OCI-LY1 (cell line): ENCODE measurements around the gene MAP4K1.
A peak's percentile ranks its signal among the peaks of the same experiment; 100 is the strongest.

Experiments used
- H2AFZ ChIP-seq: fragments of 200-600 bp; sonication (generic), shearing (Covaris generic); 2 replicates; pipeline ENCODE4 v1.6.0; 2014; ENCODE audit warnings: antibody characterized with exemption, mild to moderate bottlenecking, low read length
- H3F3A ChIP-seq: fragments of 200-600 bp; sonication (generic), shearing (Covaris generic); 2 replicates; pipeline ENCODE4 v1.6.0; 2014; ENCODE audit warnings: mild to moderate bottlenecking, antibody characterized with exemption, low read length, moderate library complexity; ENCODE audit not compliant: insufficient read depth
- H3K27ac ChIP-seq: fragments of 200-600 bp; sonication (generic); 2 replicates; pipeline ENCODE4 v1.5.1; 2014; ENCODE audit warnings: low read length, mixed run types, mild to moderate bottlenecking, low read depth; ENCODE audit not compliant: poor library complexity, severe bottlenecking
- H3K27me3 ChIP-seq: fragments of 200-600 bp; sonication (generic); 2 replicates; pipeline ENCODE4 v1.6.0; 2014; ENCODE audit warnings: antibody characterized with exemption, mild to moderate bottlenecking, low read length, moderate library complexity; ENCODE audit not compliant: insufficient read depth
- H3K36me3 ChIP-seq: fragments of 200-600 bp; sonication (generic); 2 replicates; pipeline ENCODE4 v1.6.1; 2014; ENCODE audit warnings: mild to moderate bottlenecking, antibody characterized with exemption, low read length, moderate library complexity, mixed read lengths; ENCODE audit not compliant: insufficient read depth
- H3K4me1 ChIP-seq: fragments of 200-600 bp; sonication (generic); 2 replicates; pipeline ENCODE4 v1.5.1; 2014; ENCODE audit warnings: mild to moderate bottlenecking, low read length, moderate library complexity; ENCODE audit not compliant: insufficient read depth, severe bottlenecking
- H3K4me2 ChIP-seq: fragments of 200-600 bp; sonication (generic), shearing (Covaris generic); 2 replicates; pipeline ENCODE4 v1.6.1; 2014; ENCODE audit warnings: low read length
- H3K4me3 ChIP-seq: fragments of 200-600 bp; sonication (generic); 2 replicates; pipeline ENCODE4 v1.5.1; 2014; ENCODE audit warnings: low read length, low read depth, mild to moderate bottlenecking, mixed read lengths; ENCODE audit not compliant: poor library complexity, severe bottlenecking
- H3K79me2 ChIP-seq: fragments of 200-600 bp; shearing (Covaris generic); 2 replicates; pipeline ENCODE4 v1.6.1; 2016; ENCODE audit warnings: mixed run types, low read length, mixed read lengths; ENCODE audit not compliant: insufficient read depth
- H3K9ac ChIP-seq: fragments of 200-600 bp; sonication (generic), shearing (Covaris generic); 2 replicates; pipeline ENCODE4 v1.6.1; 2014; ENCODE audit warnings: mild to moderate bottlenecking, low read length, mixed read lengths
- H3K9me2 ChIP-seq: fragments of 200-600 bp; sonication (generic), shearing (Covaris generic); 2 replicates; pipeline ENCODE4 v1.6.1; 2014; ENCODE audit warnings: low read depth, mild to moderate bottlenecking, low read length, mixed read lengths
- H3K9me3 ChIP-seq: fragments of 200-600 bp; shearing (Covaris generic); 2 replicates; pipeline ENCODE4 v1.6.1; 2014; ENCODE audit warnings: low read length, mixed read lengths
- H4K20me1 ChIP-seq: fragments of 200-600 bp; sonication (generic), shearing (Covaris generic); 2 replicates; pipeline ENCODE4 v1.6.0; 2016; ENCODE audit warnings: mild to moderate bottlenecking, low read length; ENCODE audit not compliant: insufficient read depth
- CTCF ChIP-seq: fragments of 200-600 bp; sonication (generic), shearing (Covaris generic); IDR thresholded peaks from 2 replicates; pipeline ENCODE4 v1.5.1; 2017; ENCODE audit warnings: mild to moderate bottlenecking, antibody characterized with exemption, low read length, moderate library complexity, mixed read lengths
- EZH2 ChIP-seq: fragments of 200-600 bp; sonication (generic), shearing (Covaris generic); IDR thresholded peaks from 2 replicates; pipeline ENCODE4 v1.8.0; 2017; ENCODE audit warnings: borderline replicate concordance, mixed run types, mild to moderate bottlenecking, antibody characterized with exemption, low read length, moderate library complexity, mixed read lengths

MAP4K1 gene

GRCh38 chr19:38557205-38557799 is 60.5 kb downstream of the MAP4K1 start:
- TF ChIP-seq CTCF (no peak), EZH2 (no peak)
- Histone ChIP-seq H3K9me2 (no peaks in the 10 kb centered on the region), H3F3A (0 out of 2 replicates have a peak, but pooled peaks cover 2% of the 10 kb centered on the region), H3K4me3 (no peak overlapping the region), H3K9ac (no peak overlapping the region), H3K27ac (no peak overlapping the region), H3K27me3 (0 out of 2 replicates have a peak, but pooled peaks cover 8% of the 10 kb centered on the region), H3K4me1 (peaks cover 29% of the 10 kb centered on the region), H3K79me2 (no peaks in the 10 kb centered on the region), H2AFZ (no peak overlapping the region), H4K20me1 (no peaks in the 10 kb centered on the region), H3K36me3 (no peaks in the 10 kb centered on the region), H3K4me2 (no peak overlapping the region; the same call in 1 of the 2 replicates), H3K9me3 (no peaks in the 10 kb centered on the region)

GRCh38 chr19:38556521-38557174 is 61.1 kb downstream of the MAP4K1 start:
- Histone ChIP-seq H3K9ac (no peak overlapping the region), H3K9me2 (no peaks in the 10 kb centered on the region), H3K79me2 (no peaks in the 10 kb centered on the region), H3K4me2 (no peak overlapping the region), H3F3A (0 out of 2 replicates have a peak, but pooled peaks cover 2% of the 10 kb centered on the region), H3K36me3 (no peaks in the 10 kb centered on the region), H3K27me3 (0 out of 2 replicates have a peak, but pooled peaks cover 9% of the 10 kb centered on the region), H3K4me1 (peaks cover 29% of the 10 kb centered on the region), H4K20me1 (no peaks in the 10 kb centered on the region), H3K9me3 (no peaks in the 10 kb centered on the region), H2AFZ (no peak overlapping the region), H3K27ac (no peak overlapping the region), H3K4me3 (no peak overlapping the region)
- peak; percentile 24; the same call in 1 of the 2 replicates for TF ChIP-seq CTCF
- no peak for TF ChIP-seq EZH2

- Histone ChIP-seq H3K9ac (no peak overlapping the region), H3K4me3 (no peak overlapping the region), H3K27me3 (peaks cover 5% of the 10 kb centered on the region; the same call in 1 of the 2 replicates), H3F3A (0 out of 2 replicates have a peak, but pooled peaks cover 2% of the 10 kb centered on the region), H3K36me3 (no peaks in the 10 kb centered on the region), H2AFZ (no peak overlapping the region), H3K4me1 (peaks cover 16% of the 10 kb centered on the region), H3K4me2 (no peak overlapping the region), H3K79me2 (no peaks in the 10 kb centered on the region), H3K9me3 (no peaks in the 10 kb centered on the region), H3K27ac (no peak overlapping the region), H3K9me2 (no peaks in the 10 kb centered on the region), H4K20me1 (no peaks in the 10 kb centered on the region)
- TF ChIP-seq CTCF (no peak), EZH2 (no peak)
Observed at GRCh38 chr19:38555200-38555599, 62.6 kb downstream of the MAP4K1 start.
